SK-N-SH (cell line): ENCODE data around the gene C4orf50.

Experiments used
- EZH2phosphoT487 ChIP-seq: fragments of 200-600 bp; sonication (generic); IDR thresholded peaks from 2 replicates; pipeline ENCODE4 v1.6.1; 2017; ENCODE audit warnings: low read depth, mixed run types, mild to moderate bottlenecking, antibody characterized with exemption, moderate library complexity, borderline replicate concordance
- MEF2A ChIP-seq: IDR thresholded peaks from 2 replicates; pipeline ENCODE4 v1.4.0; 2012; ENCODE audit warnings: low read depth, borderline replicate concordance
- POLR2AphosphoS5 ChIP-seq: IDR thresholded peaks from 2 replicates; pipeline ENCODE4 v1.6.1; 2012; ENCODE audit warnings: low read depth, low read length
- TF ChIP-seq, protein P1 (sequence below): fragments of 200-600 bp; sonication (generic); IDR thresholded peaks from 2 replicates; pipeline ENCODE4 v1.6.1; 2017; ENCODE audit warnings: antibody characterized with exemption, mild to moderate bottlenecking, moderate library complexity
- TF ChIP-seq, protein P2 (sequence below): IDR thresholded peaks from 2 replicates; pipeline ENCODE4 v1.4.0; 2012; ENCODE audit warnings: low read depth

DNA sequence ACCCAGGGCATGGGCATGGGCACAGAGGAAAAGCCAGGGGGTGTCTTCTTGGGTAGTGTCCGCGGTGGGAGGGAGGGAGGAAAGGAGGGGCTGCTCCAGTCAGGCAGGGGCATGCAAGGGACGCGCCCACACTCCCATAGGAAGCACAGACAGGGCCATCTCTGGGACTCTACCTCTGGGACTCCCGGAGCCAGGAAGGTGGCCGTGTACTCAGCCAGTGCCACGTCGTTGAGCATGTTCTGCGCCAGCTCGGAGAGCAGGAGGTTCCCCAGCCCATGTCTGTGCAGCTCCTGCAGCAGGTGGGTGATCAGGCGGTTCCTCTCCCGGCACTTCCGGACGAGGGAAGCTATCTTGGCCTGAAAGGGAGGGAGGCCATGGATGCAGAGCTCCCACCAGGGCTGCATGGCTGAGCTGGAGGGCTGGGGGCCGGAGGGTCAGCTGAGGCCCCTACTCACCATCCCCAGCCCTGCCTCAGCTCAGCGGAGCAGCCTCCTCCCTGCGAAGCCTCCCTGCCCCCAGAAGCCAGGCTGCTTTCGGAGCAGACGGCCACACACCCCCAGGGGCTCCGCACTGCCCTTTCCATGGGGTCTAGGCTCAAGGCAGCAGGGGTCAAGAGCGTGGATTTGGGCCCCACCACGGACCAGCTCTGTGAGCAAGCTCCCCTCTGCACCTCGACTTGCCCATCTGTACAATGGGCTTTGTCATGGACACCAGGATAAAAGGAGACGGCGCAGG, 44.6 kb downstream of the C4orf50 start:
- TF ChIP-seq, protein P1, sequence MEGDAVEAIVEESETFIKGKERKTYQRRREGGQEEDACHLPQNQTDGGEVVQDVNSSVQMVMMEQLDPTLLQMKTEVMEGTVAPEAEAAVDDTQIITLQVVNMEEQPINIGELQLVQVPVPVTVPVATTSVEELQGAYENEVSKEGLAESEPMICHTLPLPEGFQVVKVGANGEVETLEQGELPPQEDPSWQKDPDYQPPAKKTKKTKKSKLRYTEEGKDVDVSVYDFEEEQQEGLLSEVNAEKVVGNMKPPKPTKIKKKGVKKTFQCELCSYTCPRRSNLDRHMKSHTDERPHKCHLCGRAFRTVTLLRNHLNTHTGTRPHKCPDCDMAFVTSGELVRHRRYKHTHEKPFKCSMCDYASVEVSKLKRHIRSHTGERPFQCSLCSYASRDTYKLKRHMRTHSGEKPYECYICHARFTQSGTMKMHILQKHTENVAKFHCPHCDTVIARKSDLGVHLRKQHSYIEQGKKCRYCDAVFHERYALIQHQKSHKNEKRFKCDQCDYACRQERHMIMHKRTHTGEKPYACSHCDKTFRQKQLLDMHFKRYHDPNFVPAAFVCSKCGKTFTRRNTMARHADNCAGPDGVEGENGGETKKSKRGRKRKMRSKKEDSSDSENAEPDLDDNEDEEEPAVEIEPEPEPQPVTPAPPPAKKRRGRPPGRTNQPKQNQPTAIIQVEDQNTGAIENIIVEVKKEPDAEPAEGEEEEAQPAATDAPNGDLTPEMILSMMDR = no peak
- TF ChIP-seq, protein P2, sequence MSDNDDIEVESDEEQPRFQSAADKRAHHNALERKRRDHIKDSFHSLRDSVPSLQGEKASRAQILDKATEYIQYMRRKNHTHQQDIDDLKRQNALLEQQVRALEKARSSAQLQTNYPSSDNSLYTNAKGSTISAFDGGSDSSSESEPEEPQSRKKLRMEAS = no peak
- TF ChIP-seq POLR2AphosphoS5 = no peak
- no peak for TF ChIP-seq EZH2phosphoT487
- no peak for TF ChIP-seq MEF2A
